GM21737 (cell line): ENCODE data around the gene CCDC63.

Source experiments
- ATAC-seq: cut with Tn5 transposase; IDR thresholded peaks from one replicate; pipeline ENCODE4 v1.9.1; 2021; ENCODE audit warnings: mild to moderate bottlenecking, moderate library complexity; ENCODE audit not compliant: unreplicated experiment

CCDC63 gene

DNA sequence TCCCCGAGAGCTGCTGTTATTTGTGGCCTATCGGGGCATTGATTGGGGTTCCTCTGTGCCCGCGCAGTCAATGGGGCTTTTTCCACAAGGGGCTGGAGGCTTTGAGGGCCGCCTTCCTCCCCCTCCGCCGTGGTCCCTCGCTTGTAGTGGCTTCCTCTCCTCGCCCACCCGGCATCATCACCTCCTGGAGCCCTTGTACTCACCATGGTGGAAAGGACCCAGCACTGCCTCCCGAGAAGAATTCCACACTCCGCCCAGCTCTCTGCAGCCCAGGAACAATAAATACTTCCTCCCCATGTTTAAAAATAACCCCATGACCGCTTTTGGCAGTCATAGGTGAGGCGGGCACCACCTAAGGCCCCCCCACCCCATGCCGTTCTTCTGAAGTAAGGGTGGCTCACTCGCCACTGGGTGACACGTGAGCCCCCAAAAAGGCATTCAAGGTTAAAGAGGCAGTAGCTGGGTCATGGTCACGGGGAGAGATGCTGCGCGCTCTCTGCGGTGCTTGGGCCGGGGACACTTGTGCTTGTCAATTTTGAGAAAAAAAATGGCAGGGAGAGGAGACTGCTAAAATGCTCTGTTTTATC, 73.6 kb downstream of the CCDC63 start, which contains the start of gene MYL2:
MYL2 (minus strand) TSS at position 256 of the 587 bp plus-strand sequence; CDS start at position 206, 50 bp downstream.
- ATAC-seq, result no peak

DNA sequence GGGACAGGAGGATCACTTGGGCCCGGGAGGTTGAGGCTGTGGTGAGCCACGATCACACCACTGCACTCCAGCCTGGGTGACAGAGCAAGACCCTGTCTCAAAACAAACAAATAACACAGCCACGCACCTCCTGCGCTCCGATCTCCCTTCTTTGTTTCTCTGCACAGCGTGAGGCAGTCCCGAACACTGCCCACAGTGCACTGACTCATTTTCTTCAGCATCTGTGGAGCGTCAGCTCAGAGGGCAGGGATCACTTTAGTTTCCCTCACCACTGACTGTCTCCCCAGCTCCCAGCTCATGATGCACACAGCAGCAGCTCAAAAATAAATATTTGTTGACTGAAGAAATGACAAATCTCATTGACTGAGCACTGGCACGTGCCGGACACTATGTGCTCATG, 74.5 kb downstream of the CCDC63 start:
- ATAC-seq, result no peak

DNA sequence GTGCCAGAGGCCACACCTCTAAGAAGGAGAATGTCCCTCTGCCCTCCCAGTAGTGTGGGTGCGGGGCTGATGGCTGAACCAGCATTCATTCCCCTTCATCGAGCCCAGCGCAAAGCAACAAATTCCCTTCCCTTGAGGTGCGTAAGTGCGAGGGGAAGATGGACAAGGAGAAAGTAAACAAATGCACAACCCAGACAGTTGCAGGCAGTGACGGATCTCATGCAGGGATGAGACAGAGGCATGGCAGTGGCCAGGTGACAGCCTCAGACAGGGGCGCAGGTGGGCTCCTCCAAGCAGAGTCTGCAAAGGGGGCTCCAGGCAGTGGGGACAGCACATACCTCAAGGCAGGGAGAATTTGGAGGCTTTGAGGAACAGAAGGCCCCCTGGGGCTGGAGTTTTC, 75.9 kb downstream of the CCDC63 start:
- no peak for ATAC-seq

GRCh38 chr12:110923192-110923591, 76.4 kb downstream of the CCDC63 start:
- ATAC-seq, result no peak

GRCh38 chr12:110923692-110924334, 77.0 kb downstream of the CCDC63 start:
- ATAC-seq, result no peak

GRCh38 chr12:110927546-110927945, 80.8 kb downstream of the CCDC63 start:
- no peak for ATAC-seq

DNA sequence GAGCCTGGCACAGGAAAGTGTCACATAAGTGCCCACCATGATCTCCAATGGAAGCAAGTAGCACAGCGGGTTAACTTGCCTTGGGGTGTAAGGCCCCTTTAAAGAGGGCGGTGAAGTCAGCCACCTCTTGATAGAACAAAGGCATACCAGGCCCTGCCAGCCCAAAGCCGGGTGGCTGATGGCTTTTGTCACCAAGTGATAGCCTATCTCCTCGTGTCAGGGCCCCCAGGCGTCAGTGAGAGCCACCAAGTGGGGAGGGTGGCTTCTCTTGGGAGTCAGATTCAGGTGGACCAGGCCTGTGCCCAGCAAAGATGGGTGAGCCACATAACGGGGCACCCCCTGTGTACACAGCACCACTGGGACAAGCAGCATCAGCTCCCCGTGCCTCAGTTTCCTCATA, 81.9 kb downstream of the CCDC63 start:
- no peak for ATAC-seq

- no peak for ATAC-seq
Measured at GRCh38 chr12:110929818-110930217, 83.0 kb downstream of the CCDC63 start.

DNA sequence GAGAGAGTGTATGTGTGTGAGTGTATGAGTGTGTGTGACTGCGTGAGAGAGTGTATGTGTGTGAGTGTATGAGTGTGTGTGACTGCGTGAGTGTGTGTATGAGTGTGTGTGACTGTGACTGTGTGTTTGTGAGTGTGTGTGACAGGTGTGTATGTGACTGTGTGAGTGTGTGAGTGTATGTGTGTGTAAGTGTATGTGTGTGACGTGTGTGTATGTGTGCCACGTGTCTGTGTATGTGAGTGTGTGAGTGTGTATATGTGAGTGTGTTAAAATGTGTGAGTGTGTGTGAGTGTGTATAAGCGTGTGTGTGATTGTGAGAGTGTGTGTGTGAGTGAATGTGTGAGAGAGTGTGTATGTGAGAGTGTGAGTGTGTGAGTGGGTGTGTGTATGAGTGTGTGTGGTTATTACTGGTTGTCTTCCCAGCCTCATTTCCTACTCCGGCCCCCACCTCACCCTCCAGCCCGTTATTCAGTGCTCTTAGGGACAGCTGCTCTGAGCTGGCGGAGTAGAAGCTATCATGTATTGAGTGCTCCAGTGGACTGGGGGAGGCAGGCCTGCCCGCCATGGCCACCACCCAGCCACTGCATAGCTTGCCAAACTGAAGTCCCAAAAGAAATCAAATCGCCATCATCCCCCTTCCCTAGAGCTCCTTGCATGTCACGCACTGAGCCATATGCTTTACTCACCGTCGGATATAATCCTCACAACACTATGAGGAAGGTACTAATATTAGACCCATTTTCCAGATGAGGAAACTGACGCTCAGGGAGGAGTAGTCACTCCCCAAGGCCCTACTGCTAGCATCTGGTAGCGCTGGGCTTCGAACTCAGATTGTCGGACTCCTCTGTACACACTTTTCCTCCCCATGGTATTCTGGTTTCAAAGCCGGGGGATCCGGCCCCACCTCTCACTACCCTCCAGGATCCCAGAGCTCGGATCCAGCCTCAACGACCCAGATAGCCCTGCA, 83.8 kb downstream of the CCDC63 start:
- no peak for ATAC-seq

DNA sequence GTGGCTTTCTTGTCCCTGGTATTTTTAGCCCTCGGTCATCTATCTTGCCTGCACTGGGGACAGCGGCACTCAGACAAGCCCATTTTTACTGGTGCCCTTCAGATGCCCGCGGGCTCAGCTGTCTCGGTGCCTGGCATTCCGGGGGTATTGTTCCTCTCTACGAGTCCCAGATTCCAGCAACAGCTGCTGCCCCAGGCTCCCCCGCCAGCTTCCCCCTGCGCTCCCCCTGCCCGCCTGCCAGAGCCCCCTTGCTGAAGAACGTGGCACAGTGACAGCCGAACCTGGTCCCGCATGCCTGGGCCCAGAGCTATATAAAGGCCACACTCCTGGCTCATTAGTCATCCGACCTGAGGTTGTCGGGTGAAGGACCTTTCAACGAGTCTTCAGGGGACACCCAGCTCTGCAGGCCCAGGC, 84.5 kb downstream of the CCDC63 start:
- no peak for ATAC-seq

DNA sequence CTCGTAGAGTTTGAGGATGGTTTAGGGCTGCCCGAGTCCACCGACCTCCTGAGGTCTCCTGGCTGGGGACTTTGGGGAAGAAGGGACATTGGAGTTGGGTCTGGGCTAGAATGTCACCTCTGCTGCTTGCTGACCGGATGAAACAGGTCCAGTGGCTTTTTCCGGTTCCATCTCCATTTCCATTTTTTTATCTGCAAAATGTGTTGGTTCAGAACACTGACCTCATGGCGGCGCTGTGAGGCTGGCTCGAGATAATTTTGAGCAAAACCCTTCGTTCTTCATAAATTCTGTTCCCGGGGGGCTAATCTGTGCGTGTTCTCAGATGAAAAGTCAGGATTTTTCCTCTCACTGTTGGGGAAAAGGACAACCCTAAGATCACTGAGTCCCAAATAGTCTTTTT, 85.3 kb downstream of the CCDC63 start:
- ATAC-seq, result no peak

- no peak for ATAC-seq
Measured at GRCh38 chr12:110933326-110933974, 86.7 kb downstream of the CCDC63 start.

- ATAC-seq, result no peak
Measured at GRCh38 chr12:110934093-110934852, 87.5 kb downstream of the CCDC63 start.

GRCh38 chr12:110935588-110935987, 88.8 kb downstream of the CCDC63 start:
- ATAC-seq, result no peak

DNA sequence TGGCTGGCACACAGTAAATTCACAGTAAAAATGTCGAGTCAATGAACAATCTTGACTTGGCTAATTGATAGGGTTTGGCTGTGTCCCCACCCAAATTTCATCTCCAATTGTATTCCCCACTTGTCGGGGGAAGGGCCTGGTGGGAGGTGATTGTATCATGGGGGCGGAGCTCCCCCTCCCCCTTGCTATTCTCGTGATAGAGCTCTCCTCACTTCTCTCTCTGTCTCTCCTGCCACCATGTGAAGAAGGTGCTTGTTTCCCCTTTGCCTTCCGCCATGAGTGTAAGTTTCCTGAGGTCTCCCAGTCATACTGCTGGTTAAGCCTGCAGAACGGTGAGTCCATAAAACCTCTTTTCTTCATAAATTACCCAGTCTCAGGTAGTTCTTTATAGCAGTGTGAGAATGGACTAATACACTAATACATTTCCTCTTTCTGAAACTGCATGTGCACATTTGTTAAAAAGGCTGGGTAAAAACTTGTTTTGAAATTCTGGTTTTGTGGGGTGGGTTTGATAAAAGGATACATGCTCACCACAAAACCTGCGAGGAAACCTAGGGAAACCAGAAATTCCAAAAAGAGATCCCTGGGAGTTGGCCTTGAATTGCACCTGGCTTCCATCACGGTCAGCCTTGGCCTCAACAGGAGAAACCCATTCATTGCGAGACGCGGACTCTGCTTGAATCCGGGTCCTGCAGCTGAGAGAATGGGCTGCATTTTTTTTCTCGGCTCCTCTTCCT, 89.7 kb downstream of the CCDC63 start:
- no peak for ATAC-seq

- ATAC-seq, result no peak
Measured at GRCh38 chr12:110937104-110937641, 90.4 kb downstream of the CCDC63 start.

DNA sequence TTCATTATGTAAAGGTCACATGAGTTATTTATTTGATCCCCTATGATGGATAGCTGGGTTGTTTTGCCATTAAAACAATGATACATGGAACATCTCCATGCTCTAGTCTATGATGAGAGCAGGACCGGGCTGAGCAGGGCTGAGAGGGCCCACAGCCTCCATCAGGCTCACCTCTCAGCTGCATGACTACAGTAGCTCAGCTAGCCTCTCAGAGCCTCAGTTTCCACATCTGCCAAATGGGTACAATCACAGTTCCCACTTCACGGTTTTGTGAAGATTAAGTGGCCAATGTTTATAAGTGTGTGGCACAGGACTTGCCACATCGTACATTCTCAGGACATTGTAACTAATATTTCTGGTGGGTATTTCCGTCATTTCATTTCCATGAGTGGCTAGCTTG, 93.5 kb downstream of the CCDC63 start:
- ATAC-seq, result no peak

DNA sequence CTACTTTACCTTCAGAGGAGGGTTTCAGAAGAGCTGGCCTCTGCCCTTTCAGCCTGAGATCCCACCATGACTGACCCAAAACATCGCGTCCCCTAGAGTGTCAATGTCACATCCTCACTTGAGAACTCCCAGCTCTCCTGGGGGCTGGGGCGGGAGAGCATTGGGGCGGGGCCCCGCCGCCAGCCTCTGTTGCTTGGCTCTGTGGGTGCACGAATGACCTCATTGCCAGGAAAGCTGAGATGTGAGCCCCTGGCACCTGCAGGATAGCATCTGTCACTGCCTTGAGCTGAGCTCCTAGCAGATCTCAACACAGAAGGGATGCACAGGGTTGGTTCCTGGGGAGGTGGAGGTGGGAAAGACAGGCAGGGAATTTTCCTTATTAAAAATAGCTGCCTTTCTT, 94.1 kb downstream of the CCDC63 start:
- ATAC-seq, result no peak

GRCh38 chr12:110941391-110941790, 94.6 kb downstream of the CCDC63 start:
- no peak for ATAC-seq
